Natural killer cell treated with Interleukin-12 subunit alpha and Interleukin-12 subunit beta and Interleukin-15 and Interleukin-18, amount 100 ng/mL, for 72 hours (primary cell): ENCODE data around the gene TSPYL4. TPM values are rescaled to one million over a fixed set of nuclear protein-coding genes. Genes with fewer than 3 reads are reported as not detected.

ENCODE experiments used
- ATAC-seq, 2 donors: fragments of 150-1000 bp; cut with Tn5 transposase in 1 of 2; sonication (Bioruptor Pico), chemical (Tn5 transposase) in 1 of 2; 2 replicates each; pipeline ENCODE4 v1.10.0; 2021
- DNase-seq: peaks from one replicate; pipeline ENCODE4 v3.0.0; 2022; ENCODE audit warnings: low spot score
- H3K27ac Mint-ChIP-seq, 2 donors: 1 replicate in 1 of 2; 2 replicates in 1 of 2; pipeline ENCODE4 v1.8.0; 2022; ENCODE audit warnings: mixed read lengths in 2 of 2, mild to moderate bottlenecking in 1 of 2, moderate library complexity in 1 of 2
- H3K27me3 Mint-ChIP-seq, 2 donors: 1 replicate in 1 of 2; 2 replicates in 1 of 2; pipeline ENCODE4 v1.8.0; 2022; ENCODE audit warnings: mixed read lengths in 2 of 2
- H3K36me3 Mint-ChIP-seq: one replicate; pipeline ENCODE4 v1.8.0; 2022; ENCODE audit warnings: mixed read lengths
- H3K4me1 Mint-ChIP-seq, 2 donors: 1 replicate in 1 of 2; 2 replicates in 1 of 2; pipeline ENCODE4 v1.8.0; 2022; ENCODE audit warnings: low read depth in 2 of 2, mixed read lengths in 2 of 2, mild to moderate bottlenecking in 1 of 2
- H3K4me3 Mint-ChIP-seq: one replicate; pipeline ENCODE4 v1.8.0; 2022; ENCODE audit warnings: mixed read lengths
- H3K9me3 Mint-ChIP-seq: 2 replicates; pipeline ENCODE4 v1.8.0; 2022; ENCODE audit warnings: mixed read lengths
- total RNA-seq, 2 donors: library from RNA; stranded (reverse); gene quantifications; one replicate each; pipeline ENCODE4 v1.2.3, GENCODE V29; 2022

The TSPYL4 gene
- total RNA-seq, 2 donors from 2014 or later = 14.3 to 16.6 TPM

DNA sequence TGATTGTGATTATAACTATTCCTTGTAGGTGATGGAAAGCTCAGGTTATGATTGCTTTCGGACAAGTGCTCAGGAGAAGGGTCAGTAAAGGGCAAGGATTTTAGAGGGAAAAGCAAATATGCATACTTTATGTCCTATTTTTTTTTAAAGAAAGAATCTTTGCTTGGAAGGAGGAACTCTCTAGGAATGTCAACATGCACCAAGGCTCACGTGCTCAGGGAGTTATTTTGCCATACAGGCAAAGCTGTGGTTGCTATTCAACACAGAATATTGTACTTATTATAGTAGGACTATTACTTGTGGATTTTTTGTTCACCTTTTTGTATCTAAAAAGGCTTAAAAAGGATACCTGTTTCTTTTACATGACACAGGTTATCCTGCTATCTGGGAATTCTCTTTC, 28.8 kb upstream of the TSPYL4 start:
- H3K27me3 Mint-ChIP-seq = no peaks in the 10 kb centered on the region
- no peak overlapping the region for H3K27ac Mint-ChIP-seq
- peaks cover 18 to 32% of the 10 kb centered on the region in 2 donors for H3K4me1 Mint-ChIP-seq
- ATAC-seq (no peak), DNase-seq (no peak)
- peaks cover 17% of the 10 kb centered on the region for H3K36me3 Mint-ChIP-seq
- no peaks in the 10 kb centered on the region for H3K9me3 Mint-ChIP-seq
- H3K4me3 Mint-ChIP-seq = no peak overlapping the region

DNA sequence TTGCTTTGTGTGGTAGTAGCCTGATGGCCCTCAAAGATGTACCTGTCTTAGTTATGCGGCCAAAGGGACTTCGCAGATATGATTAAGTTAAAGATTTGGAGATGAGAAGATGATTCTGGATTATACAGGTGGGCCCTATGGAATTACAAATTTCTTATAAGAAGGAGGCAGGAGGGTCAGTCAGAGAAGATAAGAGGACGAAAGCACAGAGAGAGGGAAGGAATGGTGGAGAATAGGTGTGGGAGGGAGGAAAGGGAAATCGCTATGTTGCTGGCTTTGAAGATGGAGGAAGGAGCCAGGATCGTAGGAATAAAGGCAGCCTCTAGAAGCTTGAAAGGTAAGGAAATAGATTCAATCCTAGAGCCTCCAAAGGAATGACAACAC, 27.1 kb upstream of the TSPYL4 start:
- DNase-seq = no peak
- ATAC-seq = no peak
- Mint-ChIP-seq H3K4me1 (peaks cover 31 to 48% of the 10 kb centered on the region in 2 donors), H3K27me3 (no peaks in the 10 kb centered on the region), H3K27ac (peak overlapping the region in 1 of 2 donors; percentile 99), H3K36me3 (peaks cover 30% of the 10 kb centered on the region), H3K4me3 (peak overlapping the region; percentile 100), H3K9me3 (no peaks in the 10 kb centered on the region)

DNA sequence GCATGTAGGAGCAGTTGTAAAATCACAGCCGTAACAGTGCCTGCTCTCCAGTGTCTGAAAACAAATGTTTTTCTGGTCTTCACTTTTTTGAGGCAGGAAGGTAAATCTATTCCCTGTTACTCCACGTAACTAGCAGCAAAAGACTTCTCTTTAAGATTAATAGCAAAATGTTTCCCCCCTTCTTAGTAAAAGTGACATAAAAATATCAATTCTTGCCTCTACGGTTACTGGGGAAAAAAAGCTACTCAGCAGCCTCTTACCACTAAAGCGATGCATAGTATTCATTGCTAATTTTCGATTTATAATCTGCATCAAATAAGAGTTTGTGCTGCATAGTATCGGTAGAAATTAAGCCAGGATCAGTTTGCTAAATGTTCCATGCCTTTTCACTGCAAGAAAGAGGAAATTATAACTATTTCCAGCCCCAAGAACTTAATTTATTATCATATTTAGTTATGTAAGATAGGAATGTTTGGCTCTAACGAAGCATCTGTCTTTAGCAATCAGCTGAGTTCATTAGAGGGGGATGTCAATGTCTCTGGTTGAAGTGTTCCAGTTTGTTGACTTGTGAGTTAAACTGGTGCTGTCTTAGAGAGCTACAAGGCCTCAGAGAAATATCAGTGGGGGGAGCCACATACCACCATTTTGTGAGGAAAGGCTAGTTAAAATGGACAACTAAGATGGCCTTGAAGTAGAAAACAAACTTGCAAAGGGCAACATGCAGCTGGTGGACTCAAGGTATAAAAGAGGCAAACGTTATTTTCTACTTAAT, 26.5 kb upstream of the TSPYL4 start:
- Mint-ChIP-seq H3K4me3 (peak overlapping the region; percentile 100), H3K27ac (peak overlapping the region; percentile 99), H3K36me3 (peaks cover 33% of the 10 kb centered on the region), H3K4me1 (peaks cover 33 to 51% of the 10 kb centered on the region in 2 donors), H3K27me3 (no peaks in the 10 kb centered on the region), H3K9me3 (no peaks in the 10 kb centered on the region)
- DNase-seq (no peak), ATAC-seq (no peak)

DNA sequence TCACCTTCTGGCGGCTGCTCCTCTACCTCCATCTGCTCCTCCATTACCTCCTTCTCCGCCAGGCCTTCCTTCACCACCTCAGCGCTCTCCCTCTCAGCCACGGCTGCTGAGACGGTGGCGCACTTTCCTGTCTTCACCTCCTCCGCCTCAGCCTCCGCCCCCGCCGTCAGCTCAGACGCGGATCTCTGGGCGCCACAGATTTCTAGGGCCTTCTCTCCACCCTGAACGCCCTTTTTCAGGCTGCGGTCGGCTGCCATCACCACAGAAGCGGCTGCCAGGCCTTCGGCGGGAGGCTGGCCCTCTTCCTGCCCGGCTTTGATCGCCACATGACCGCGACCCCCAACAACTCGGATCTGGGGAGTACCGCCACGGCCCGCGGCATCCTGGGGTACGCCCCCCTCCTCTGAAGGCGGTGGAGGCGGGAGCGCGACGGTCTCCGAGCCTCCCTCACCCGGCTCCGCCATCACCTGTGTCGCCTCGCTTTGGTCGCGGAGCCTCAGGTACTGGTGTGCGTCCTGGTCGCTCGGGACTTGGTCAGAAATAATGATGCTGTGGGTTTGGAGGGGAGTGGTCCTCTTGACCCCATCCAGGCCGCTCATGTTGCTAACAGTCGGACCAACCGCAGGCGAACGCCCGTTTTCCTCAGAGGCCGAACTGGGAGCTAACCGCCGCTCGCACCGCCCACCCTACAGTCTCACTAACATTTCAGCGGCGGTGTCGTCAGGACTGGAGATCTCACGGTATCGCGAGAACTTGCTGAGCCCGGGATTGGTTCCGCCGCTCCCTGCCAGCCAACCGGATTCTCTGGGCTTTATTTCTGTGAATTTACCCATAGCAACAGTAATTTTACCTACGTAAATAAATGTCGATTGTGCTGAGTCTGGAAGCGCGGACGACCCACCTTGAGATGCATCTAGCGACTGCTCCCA, 25.6 kb upstream of the TSPYL4 start, which contains the start of gene TSPYL1:
Gene TSPYL1 (minus strand): TSS at position 699 of the 929 bp plus-strand sequence. CDS start 100 bp downstream, at position 599.
- Mint-ChIP-seq H3K27ac (peak within 1 kb of the TSS; percentile 99), H3K27me3 (no peaks in the 10 kb centered on the region), H3K36me3 (peaks cover 33% of the 10 kb centered on the region), H3K4me1 (peaks cover 36 to 55% of the 10 kb centered on the region in 2 donors), H3K9me3 (no peaks in the 10 kb centered on the region), H3K4me3 (peak within 1 kb of the TSS; percentile 100)
- ATAC-seq = peak; percentile 97
- DNase-seq = peak; percentile 95

DNA sequence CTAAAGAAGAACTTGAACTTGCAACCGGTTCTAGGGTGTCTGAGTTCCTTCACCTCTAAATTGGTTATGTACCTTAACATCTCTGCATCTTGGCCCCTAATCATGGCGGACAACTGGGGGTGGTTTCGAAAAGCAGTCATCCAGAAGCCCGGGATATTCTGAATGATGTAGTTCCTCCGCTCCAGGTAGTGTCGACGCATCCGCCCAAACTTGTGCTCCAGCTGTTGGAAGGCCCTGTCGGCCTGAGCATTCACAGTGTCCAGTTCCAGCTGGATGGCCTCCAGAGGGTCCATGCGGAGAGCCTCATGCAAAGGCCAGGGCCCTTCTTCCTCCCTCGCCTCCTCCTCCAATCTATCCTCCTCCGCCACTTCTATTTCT, 25.0 kb upstream of the TSPYL4 start:
- DNase-seq (no peak), ATAC-seq (no peak)
- H3K36me3 Mint-ChIP-seq = peaks cover 33% of the 10 kb centered on the region
- H3K9me3 Mint-ChIP-seq = no peaks in the 10 kb centered on the region
- peak overlapping the region; percentile 99 for H3K27ac Mint-ChIP-seq
- H3K4me3 Mint-ChIP-seq = peak overlapping the region; percentile 100
- peaks cover 36 to 55% of the 10 kb centered on the region in 2 donors for H3K4me1 Mint-ChIP-seq
- H3K27me3 Mint-ChIP-seq = no peaks in the 10 kb centered on the region

DNA sequence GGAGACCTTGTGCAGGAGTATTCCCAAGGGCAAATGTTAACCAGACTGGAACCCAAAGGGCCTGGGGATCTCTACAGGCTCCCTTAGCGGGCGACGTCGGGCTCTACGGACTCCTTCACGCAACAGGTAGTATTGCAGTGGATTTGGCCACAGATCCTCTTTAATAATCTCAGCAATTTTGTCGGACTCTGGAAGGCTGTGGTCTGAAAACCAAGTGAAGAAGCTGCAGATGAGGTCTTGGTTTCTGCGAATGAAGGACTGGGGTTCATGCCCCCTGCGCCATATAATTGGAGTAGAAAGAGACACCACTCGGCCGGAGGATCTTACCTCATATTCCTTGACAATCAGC, 24.6 kb upstream of the TSPYL4 start:
- peak overlapping the region; percentile 100 for H3K4me3 Mint-ChIP-seq
- peaks cover 33% of the 10 kb centered on the region for H3K36me3 Mint-ChIP-seq
- ATAC-seq (no peak), DNase-seq (no peak)
- H3K27me3 Mint-ChIP-seq = no peaks in the 10 kb centered on the region
- no peaks in the 10 kb centered on the region for H3K9me3 Mint-ChIP-seq
- peaks cover 36 to 55% of the 10 kb centered on the region in 2 donors for H3K4me1 Mint-ChIP-seq
- peak overlapping the region; percentile 99 for H3K27ac Mint-ChIP-seq

DNA sequence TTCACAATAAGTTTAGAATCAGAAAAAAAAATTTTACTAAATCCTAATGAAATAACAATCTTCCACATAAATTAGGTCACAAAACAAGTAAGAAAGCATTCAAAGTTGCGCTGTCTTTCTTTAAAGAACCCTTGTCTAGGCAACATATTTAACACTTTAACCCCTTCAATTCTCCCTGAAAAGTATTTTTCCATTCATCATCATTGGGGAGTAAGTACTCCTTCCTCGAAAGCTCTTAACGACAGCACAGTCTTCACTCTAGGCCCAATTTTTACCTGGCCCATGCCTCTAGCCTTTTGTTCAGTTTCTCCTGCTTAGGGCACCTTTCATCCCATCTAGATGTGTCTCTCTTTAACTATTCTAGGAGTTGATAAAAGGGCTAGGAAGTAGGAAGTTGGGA, 23.2 kb upstream of the TSPYL4 start:
- peak overlapping the region; percentile 99 for H3K27ac Mint-ChIP-seq
- ATAC-seq (no peak), DNase-seq (no peak)
- H3K4me3 Mint-ChIP-seq = peak overlapping the region; percentile 100
- no peaks in the 10 kb centered on the region for H3K9me3 Mint-ChIP-seq
- H3K27me3 Mint-ChIP-seq = no peaks in the 10 kb centered on the region
- peaks cover 33% of the 10 kb centered on the region for H3K36me3 Mint-ChIP-seq
- peaks cover 36 to 55% of the 10 kb centered on the region in 2 donors for H3K4me1 Mint-ChIP-seq

DNA sequence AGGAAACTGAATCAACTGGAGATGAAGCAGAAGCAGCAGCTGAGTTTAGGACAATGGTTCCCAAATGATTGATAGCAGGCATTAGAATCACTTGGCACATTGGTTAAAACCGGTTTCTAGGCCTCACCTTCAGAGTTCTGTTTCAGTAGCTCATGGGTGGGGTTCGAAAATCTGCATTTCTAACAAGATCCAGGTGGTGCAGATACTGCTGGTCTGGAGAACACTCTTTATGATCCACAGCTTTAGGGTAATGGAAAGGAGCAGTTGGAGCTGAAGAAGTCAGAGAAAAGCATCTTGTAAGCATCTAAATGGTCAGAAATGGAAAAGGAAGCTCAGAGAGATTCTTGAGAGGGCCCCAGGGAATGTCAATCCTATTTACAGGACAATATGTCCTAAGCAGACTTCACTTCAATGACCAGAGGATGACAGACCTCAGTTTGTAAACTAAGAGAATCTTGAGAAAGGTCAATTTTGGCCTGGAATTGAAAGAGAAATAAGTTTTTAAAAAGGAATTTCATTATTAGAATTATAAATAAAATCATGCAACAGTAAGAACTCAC, 17.4 kb upstream of the TSPYL4 start:
- DNase-seq (no peak), ATAC-seq (no peak)
- Mint-ChIP-seq H3K4me3 (no peak overlapping the region), H3K36me3 (peaks cover 6% of the 10 kb centered on the region), H3K27me3 (no peaks in the 10 kb centered on the region), H3K9me3 (no peaks in the 10 kb centered on the region), H3K4me1 (peaks cover 12 to 16% of the 10 kb centered on the region in 2 donors), H3K27ac (no peak overlapping the region)

DNA sequence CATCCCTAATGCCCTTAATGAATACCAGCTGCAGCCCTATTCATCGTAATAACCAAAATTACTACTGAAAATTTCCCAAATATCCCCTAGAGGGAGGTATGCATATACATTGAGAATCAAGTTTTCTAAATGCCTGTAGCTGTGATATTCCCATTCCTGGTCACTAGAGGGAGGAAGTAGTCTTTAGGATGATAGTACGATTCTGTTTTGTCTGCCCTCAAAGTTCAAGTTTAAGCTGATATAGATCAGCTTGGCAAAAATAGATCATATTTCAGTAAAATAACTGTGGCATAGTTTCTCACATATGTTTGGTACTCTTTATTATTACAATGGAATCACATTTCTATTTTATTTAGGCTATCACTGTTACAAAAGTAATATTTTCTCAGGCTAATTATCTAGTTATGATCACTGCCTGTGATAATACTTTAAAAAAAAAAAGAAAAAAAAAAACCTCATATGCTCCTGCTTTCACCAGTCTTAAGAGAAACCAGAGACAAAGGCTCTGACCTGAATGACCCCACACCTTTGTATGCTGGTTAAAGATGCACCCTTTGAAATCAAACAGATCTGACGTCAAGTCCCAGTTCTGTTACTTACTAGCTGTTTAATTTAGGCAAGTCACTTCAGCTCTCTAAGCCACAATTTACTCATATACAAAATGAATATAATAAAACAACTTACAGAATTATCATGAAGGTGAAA, 14.9 kb upstream of the TSPYL4 start:
- H3K36me3 Mint-ChIP-seq = peaks cover 9% of the 10 kb centered on the region
- peak; percentile 68 to 79 for ATAC-seq
- no peak for DNase-seq
- H3K27ac Mint-ChIP-seq = peak overlapping the region; percentile 5 to 48
- H3K9me3 Mint-ChIP-seq = peaks cover 5% of the 10 kb centered on the region
- H3K4me1 Mint-ChIP-seq = peaks cover 5 to 7% of the 10 kb centered on the region in 2 donors
- H3K4me3 Mint-ChIP-seq = no peak overlapping the region
- no peaks in the 10 kb centered on the region for H3K27me3 Mint-ChIP-seq

DNA sequence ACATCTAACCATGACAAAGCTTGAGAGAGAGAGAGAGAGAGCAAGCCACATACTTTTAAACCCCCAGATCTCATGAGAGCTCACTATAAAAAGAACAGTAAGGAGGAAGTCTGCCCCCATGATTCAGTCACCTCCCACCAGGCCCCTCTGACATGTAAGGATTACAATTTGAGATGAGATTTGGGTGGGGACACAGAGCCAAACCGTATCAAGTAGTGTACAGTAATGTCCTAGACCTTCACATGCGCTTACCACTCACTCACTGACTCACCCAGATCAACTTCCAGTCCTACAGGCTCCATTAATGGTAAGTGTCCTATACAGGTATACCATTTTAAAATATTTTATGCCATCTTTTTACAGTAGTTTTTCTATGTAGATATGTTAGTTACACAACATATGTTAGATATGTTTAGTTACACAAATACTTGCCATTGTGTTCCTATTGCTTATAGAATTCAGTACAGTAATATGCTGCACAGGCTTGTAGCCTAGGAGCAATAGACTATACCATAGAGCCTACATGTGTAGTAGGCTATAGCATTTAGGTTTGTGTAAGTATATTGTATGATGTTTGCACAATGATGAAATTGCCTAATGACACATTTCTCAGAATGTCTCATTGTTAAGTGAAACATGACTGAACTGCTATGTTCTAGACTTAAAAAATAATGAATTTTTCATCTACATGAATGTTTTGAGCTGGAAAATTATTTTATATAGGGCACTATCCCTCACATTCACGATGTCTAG, 14.1 kb upstream of the TSPYL4 start:
- peaks cover 5% of the 10 kb centered on the region for H3K9me3 Mint-ChIP-seq
- peak in 1 of 2 donors; percentile 40 for ATAC-seq

DNA sequence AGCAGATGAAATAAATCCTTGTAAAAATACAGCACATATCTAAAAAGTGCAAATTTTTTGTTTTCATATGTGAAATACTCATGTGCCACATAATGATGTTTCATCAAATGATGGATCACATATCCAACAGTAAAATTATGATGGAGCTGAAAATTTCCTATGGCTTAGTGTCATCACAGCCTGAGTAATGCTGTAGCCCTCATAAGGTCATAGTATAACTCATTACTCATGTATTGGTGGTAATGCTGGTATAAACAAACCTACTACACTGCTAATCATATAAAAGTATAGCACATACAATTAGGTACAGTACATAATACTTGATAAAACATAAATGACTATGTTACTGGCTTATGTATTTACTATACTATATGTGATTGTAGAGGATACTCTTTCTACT, 12.9 kb upstream of the TSPYL4 start:
- Mint-ChIP-seq H3K4me1 (peaks cover 5 to 7% of the 10 kb centered on the region in 2 donors), H3K9me3 (peaks cover 5% of the 10 kb centered on the region), H3K36me3 (peaks cover 26% of the 10 kb centered on the region), H3K27ac (no peak overlapping the region), H3K27me3 (no peaks in the 10 kb centered on the region), H3K4me3 (no peak overlapping the region)
- ATAC-seq = no peak
- DNase-seq = no peak

More for the DNA sequence above, 14.1 kb upstream of the TSPYL4 start:
- peaks cover 5 to 7% of the 10 kb centered on the region in 2 donors for H3K4me1 Mint-ChIP-seq
- H3K27ac Mint-ChIP-seq = peak overlapping the region; percentile 5 to 48
- no peak for DNase-seq
- peaks cover 15% of the 10 kb centered on the region for H3K36me3 Mint-ChIP-seq
- no peak overlapping the region for H3K4me3 Mint-ChIP-seq
- H3K27me3 Mint-ChIP-seq = no peaks in the 10 kb centered on the region

DNA sequence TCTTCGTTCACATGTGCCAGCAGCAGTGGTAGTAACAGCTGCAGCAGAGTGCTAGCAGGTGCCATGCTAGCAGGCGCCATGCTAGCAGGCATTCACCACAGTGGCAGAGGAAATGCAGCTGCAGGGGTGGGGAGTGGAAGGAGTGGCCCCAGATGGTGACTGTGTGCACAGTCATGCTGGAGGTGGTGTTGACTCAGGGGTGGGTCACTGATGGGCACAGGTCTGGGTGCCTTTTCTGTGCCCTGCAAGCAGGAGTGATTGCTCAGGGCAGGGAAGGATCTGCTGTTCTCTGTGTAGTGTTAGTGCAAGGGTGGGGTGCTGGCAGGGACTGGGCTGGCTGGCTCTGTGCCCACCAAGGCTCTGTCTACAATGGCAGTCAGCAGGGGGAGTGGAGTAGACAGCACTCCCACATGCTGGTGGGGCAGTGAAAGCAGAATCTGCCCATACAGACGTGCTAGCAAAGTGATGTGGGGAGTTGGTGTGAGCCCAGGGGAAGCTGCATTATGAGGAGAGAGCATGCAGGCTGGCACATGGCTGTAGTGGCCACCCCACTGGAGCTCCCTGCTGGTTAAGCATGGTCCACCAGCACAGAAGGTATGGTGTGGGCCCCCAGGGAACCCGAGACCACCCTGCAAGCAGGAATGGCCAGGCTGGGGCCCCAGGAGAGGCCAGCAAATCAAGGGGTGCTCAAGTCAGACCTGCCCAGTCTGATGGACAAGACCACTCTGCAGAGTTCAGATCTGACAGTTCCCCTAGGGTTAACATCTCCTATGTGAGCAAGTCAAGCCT, 11.4 kb upstream of the TSPYL4 start:
- Mint-ChIP-seq H3K4me1 (peaks cover 5 to 7% of the 10 kb centered on the region in 2 donors), H3K9me3 (peaks cover 5% of the 10 kb centered on the region), H3K27me3 (no peaks in the 10 kb centered on the region), H3K36me3 (peaks cover 27% of the 10 kb centered on the region), H3K27ac (no peak overlapping the region), H3K4me3 (no peak overlapping the region)
- no peak for DNase-seq
- ATAC-seq = peak in 1 of 2 donors; percentile 74
